Endothelial cell (in vitro differentiated cells): ENCODE data around the gene GNAZ. TPM values are rescaled to one million over a fixed set of nuclear protein-coding genes. Genes with fewer than 3 reads are reported as not detected.

Source experiments
- DNase-seq: peaks from one replicate; pipeline ENCODE4 v3.0.0; 2021; ENCODE audit warnings: low spot score
- H3K27ac Mint-ChIP-seq: one replicate; pipeline ENCODE4 v1.8.0; 2021; ENCODE audit warnings: mixed read lengths, inconsistent platforms; ENCODE audit not compliant: unreplicated experiment
- H3K27me3 Mint-ChIP-seq: one replicate; pipeline ENCODE4 v1.8.0; 2021; ENCODE audit warnings: mild to moderate bottlenecking, moderate library complexity, mixed read lengths, inconsistent platforms; ENCODE audit not compliant: unreplicated experiment
- H3K36me3 Mint-ChIP-seq: one replicate; pipeline ENCODE4 v1.8.0; 2021; ENCODE audit warnings: mild to moderate bottlenecking, low read depth, mixed read lengths, inconsistent platforms; ENCODE audit not compliant: unreplicated experiment
- H3K4me1 Mint-ChIP-seq: one replicate; pipeline ENCODE4 v1.8.0; 2021; ENCODE audit warnings: mild to moderate bottlenecking, mixed read lengths, inconsistent platforms; ENCODE audit not compliant: unreplicated experiment
- H3K4me3 Mint-ChIP-seq: one replicate; pipeline ENCODE4 v1.8.0; 2021; ENCODE audit warnings: mild to moderate bottlenecking, mixed read lengths, inconsistent platforms; ENCODE audit not compliant: unreplicated experiment
- H3K9me3 Mint-ChIP-seq: one replicate; pipeline ENCODE4 v1.8.0; 2021; ENCODE audit warnings: mixed read lengths, inconsistent platforms; ENCODE audit not compliant: unreplicated experiment
- total RNA-seq: library from RNA; stranded (reverse); fragmentation: NEBNext Ultra II Directional; extraction: Animal tissue kit (Norgen Biotek cat#: 25700); gene quantifications from one replicate; pipeline ENCODE4 v1.2.1, GENCODE V29; 2021; ENCODE audit not compliant: unreplicated experiment
- TF ChIP-seq, protein P1 (sequence below): fragments of 200-600 bp; sonication (generic); IDR thresholded peaks from one replicate; pipeline ENCODE4 v1.5.0; 2021; ENCODE audit warnings: antibody characterized with exemption; ENCODE audit not compliant: unreplicated experiment

Gene GNAZ
- total RNA-seq, 1 donor from 2014 or later = 0.21 TPM

DNA sequence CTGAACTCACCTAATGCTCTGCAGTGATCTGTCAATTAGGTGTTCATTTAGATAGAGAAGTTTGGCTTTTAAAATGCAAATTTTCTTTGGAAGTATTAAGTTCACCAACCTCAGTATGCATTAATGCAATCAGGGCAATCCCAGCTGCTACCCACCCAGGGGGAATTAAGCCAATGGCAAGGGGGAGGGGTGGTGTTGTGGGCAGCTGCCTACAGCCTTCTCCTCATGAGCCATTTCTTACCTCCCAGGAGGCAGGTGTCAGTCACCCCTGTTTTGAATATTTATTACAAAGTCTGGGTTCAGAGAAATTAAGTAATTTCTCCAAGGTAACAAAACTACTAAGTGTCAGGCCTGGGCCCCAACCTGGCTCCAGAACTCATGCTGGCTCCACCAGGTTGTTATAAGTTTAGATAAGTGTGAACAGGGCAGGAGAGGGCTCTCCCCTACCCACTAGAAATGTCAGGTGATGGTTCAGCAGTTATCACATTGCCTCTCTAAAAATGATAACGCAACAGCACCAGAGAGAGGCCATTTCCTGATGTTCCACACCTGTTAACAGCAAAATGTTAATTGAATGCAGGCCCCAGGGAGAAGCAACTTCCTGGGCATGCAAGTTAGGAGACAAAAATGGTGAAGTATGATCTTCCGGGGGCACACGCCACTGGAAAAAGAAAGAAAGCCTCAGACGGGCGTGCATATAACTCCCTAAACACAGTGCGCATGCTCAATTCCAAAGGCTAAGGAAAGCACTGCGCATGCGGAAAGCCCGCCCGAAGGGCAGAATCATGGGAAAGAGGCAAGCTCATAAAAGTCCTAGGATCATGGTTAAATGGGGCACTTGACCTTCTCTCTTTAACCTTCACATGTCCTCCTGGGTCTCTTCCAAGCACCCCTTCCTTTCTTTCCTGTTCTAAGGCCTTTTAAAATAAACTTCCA lies 35.4 kb upstream of the GNAZ start:
- Mint-ChIP-seq H3K36me3 (no peaks in the 10 kb centered on the region), H3K9me3 (no peaks in the 10 kb centered on the region), H3K4me3 (no peak overlapping the region)

DNA sequence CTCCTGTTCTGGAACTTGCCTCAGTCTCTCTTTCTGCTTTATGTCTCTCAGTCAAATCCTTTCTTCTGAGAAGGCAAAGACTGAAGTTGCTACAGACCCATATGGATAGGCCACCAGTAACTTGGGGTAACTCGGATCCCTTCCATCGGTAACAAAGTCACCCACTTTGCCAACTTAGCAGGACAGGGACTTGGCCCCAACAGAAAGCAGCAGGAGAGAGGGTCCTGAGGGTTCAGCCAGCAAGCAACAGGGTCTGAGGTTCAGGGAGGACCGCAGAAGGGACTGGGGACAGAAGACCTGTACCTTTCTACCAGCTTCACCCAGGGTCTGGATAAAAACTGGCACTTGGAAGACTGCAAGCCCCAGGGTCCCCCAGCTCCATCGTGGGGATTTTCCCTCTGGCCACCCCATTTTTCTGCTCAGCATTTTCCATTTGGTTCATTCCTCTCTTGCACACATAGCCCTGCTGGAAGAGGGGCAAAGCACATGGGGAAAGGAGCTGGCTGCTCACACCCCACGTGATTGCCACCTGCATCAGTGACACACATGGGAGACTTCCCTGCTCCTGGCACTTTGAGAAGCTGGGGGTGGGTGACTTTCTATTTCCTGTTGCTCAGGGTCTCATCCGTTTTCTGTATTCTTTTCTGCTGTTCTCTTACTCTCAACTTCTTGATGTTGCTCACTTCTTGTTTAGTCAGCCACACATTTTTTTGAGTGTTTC lies 34.6 kb upstream of the GNAZ start:
- H3K27me3 Mint-ChIP-seq = peaks cover 2% of the 10 kb centered on the region
- no peak overlapping the region for H3K4me3 Mint-ChIP-seq
- H3K36me3 Mint-ChIP-seq = no peaks in the 10 kb centered on the region
- DNase-seq = no peak
- TF ChIP-seq, protein P1, sequence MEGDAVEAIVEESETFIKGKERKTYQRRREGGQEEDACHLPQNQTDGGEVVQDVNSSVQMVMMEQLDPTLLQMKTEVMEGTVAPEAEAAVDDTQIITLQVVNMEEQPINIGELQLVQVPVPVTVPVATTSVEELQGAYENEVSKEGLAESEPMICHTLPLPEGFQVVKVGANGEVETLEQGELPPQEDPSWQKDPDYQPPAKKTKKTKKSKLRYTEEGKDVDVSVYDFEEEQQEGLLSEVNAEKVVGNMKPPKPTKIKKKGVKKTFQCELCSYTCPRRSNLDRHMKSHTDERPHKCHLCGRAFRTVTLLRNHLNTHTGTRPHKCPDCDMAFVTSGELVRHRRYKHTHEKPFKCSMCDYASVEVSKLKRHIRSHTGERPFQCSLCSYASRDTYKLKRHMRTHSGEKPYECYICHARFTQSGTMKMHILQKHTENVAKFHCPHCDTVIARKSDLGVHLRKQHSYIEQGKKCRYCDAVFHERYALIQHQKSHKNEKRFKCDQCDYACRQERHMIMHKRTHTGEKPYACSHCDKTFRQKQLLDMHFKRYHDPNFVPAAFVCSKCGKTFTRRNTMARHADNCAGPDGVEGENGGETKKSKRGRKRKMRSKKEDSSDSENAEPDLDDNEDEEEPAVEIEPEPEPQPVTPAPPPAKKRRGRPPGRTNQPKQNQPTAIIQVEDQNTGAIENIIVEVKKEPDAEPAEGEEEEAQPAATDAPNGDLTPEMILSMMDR = no peak
- H3K9me3 Mint-ChIP-seq = no peaks in the 10 kb centered on the region
- peaks cover 4% of the 10 kb centered on the region for H3K4me1 Mint-ChIP-seq
- H3K27ac Mint-ChIP-seq = no peak overlapping the region

More for the DNA sequence above, 35.4 kb upstream of the GNAZ start:
- no peak for DNase-seq
- peaks cover under 1% of the 10 kb centered on the region for H3K27me3 Mint-ChIP-seq
- peaks cover 4% of the 10 kb centered on the region for H3K4me1 Mint-ChIP-seq
- no peak overlapping the region for H3K27ac Mint-ChIP-seq
- TF ChIP-seq, protein P1 = no peak

DNA sequence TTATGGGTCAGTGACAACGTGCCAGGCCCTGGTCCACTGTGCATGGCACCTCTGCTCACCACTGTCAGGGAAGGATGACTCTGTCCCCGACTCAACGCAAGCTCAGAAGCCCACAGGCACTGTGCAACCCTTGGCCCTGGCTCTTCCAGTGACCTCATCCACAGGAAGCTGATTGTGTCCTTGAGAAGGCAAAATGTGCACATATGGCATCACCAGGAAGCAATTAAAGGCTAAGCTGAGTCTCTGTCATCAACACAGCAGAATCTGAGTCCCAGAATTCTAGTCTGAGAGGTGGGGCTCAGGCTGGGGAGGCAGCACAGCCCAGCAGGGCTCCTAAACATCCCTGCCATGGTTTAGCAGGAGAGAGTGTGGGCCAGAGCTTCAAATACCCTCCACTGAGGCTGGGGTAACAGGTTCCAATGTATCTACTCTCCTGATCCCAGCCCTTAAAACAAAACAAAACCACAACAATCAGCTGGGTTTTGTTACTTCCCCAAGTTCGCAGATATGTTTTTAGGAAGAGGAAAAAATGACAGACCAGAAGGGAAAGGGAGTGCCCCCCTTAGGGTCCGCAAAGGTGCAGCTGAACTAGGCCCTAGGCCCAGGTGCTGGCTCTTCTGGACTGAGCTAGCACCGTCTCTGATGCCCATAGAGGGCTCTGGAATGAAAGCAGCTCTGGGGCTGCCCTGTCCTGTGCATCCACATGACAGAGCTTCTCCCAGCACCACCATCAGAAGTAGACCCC lies 33.5 kb upstream of the GNAZ start:
- H3K36me3 Mint-ChIP-seq = no peaks in the 10 kb centered on the region
- TF ChIP-seq, protein P1 = no peak
- H3K4me3 Mint-ChIP-seq = no peak overlapping the region
- H3K4me1 Mint-ChIP-seq = peaks cover 4% of the 10 kb centered on the region
- peaks cover 2% of the 10 kb centered on the region for H3K27me3 Mint-ChIP-seq
- DNase-seq = no peak
- H3K27ac Mint-ChIP-seq = no peak overlapping the region
- no peaks in the 10 kb centered on the region for H3K9me3 Mint-ChIP-seq

DNA sequence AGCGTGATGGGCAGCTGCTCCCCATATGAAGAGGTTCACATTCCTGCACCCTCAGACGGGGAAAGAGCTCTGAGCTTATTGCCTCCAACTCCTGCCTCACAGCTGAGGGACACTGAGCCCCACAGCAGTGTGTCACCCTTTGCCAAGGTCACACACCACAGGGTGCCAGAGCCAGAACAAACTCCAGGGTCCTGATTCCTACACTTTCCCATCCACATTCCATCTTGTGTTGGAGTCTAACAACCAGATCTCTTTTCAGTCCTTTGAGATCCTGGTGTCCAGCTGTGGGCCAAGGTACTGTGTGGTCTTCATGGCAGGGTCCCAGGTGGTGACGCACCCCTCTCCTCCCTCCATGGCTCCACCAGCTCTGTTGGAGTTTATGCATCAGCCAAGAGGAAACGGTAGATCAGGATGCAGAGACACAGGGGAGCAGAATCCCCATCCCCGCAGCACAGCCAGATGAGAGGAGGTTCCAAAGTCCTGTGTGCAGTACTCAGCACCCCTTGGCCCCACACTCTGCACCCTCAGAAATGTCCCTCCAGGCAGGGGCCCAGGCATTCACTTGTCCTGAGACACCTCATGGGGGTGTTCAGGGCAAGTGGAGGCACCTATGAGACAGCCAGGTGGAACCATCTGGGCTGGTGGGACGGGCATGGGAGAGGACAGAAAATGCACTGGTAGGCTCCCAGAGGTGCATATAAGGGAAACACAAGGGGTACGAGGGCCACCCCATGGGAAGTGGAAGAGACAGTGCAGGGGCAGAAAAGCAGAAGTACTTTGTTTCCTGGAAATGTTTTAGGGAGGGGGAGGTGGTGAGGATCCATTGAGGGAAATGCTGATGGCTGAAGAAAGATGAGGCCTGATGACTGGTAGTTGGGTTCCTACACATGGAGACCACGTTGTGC lies 32.6 kb upstream of the GNAZ start:
- Mint-ChIP-seq H3K27me3 (peaks cover 2% of the 10 kb centered on the region), H3K4me1 (peaks cover 4% of the 10 kb centered on the region), H3K9me3 (no peaks in the 10 kb centered on the region), H3K27ac (no peak overlapping the region), H3K4me3 (no peak overlapping the region), H3K36me3 (no peaks in the 10 kb centered on the region)
- DNase-seq = no peak
- TF ChIP-seq, protein P1 = no peak
